GM13976 (cell line): ENCODE data around the gene UQCR11.

Experiments used
- DNase-seq: peaks from one replicate; pipeline ENCODE4 v3.0.0; 2012; ENCODE audit warnings: low spot score
- in situ Hi-C: fragments of 300-500 bp; cut with MboI; formaldehyde crosslinking; loops from one replicate; pipeline ENCODE4 v1.12.0; 2022; ENCODE audit warnings: low sequenced_read_pairs, mixed read lengths, inconsistent platforms; ENCODE audit not compliant: unreplicated experiment
- TF ChIP-seq, protein P1 (sequence below): IDR thresholded peaks from 2 replicates; pipeline ENCODE4 v1.5.1; 2012; ENCODE audit warnings: borderline replicate concordance, mild to moderate bottlenecking; ENCODE audit not compliant: insufficient read depth; ENCODE audit errors: extremely low read depth, missing control alignments, control extremely low read depth

The UQCR11 gene

DNA sequence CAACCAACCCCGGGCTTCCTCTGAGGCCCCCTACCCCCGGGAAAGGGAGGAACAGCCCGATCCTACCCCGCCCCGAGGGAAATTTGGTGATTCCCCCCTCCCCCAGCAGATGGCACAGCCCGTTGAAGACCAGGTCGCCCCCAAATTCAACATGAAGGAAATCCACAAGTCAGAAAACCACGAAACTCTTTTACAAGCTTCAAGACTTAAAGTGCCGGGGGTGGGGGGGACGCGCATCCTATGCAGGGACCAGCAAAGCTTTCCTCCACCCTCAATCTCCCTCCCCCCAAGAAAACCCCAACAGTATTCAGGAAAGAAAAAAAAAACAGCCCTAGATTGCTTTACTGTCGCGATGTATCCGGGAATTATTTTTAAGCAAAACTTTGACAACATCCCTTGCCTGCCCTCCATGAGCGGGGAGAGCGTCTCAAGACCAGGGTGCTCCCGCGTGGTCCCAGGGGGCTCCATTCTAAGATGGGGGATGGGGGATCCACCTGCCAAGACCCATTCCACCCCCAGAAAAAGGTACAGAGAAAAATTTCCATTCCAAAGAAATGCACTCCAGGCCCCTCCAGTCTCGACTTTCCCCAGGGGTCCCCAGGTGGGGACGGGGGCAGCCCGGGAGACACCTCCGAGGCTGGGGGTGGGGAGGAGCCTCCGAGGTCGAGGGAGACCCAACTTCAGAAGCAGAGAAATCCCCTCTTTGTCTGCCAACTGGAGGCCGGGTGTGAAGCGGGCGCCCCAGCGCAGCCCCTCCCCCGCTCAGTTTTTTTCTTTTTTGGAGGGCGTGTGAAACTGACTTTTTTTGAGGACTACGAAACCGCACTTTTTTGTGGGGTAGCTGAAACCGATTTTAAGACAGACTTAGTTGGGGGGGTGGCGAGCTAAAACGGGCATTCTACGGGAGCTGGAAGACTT, 45.6 kb upstream of the UQCR11 start:
- in situ Hi-C loops, result no loop called here
- DNase-seq, result peak; percentile 75
- TF ChIP-seq, protein P1, sequence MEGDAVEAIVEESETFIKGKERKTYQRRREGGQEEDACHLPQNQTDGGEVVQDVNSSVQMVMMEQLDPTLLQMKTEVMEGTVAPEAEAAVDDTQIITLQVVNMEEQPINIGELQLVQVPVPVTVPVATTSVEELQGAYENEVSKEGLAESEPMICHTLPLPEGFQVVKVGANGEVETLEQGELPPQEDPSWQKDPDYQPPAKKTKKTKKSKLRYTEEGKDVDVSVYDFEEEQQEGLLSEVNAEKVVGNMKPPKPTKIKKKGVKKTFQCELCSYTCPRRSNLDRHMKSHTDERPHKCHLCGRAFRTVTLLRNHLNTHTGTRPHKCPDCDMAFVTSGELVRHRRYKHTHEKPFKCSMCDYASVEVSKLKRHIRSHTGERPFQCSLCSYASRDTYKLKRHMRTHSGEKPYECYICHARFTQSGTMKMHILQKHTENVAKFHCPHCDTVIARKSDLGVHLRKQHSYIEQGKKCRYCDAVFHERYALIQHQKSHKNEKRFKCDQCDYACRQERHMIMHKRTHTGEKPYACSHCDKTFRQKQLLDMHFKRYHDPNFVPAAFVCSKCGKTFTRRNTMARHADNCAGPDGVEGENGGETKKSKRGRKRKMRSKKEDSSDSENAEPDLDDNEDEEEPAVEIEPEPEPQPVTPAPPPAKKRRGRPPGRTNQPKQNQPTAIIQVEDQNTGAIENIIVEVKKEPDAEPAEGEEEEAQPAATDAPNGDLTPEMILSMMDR, result no peak

DNA sequence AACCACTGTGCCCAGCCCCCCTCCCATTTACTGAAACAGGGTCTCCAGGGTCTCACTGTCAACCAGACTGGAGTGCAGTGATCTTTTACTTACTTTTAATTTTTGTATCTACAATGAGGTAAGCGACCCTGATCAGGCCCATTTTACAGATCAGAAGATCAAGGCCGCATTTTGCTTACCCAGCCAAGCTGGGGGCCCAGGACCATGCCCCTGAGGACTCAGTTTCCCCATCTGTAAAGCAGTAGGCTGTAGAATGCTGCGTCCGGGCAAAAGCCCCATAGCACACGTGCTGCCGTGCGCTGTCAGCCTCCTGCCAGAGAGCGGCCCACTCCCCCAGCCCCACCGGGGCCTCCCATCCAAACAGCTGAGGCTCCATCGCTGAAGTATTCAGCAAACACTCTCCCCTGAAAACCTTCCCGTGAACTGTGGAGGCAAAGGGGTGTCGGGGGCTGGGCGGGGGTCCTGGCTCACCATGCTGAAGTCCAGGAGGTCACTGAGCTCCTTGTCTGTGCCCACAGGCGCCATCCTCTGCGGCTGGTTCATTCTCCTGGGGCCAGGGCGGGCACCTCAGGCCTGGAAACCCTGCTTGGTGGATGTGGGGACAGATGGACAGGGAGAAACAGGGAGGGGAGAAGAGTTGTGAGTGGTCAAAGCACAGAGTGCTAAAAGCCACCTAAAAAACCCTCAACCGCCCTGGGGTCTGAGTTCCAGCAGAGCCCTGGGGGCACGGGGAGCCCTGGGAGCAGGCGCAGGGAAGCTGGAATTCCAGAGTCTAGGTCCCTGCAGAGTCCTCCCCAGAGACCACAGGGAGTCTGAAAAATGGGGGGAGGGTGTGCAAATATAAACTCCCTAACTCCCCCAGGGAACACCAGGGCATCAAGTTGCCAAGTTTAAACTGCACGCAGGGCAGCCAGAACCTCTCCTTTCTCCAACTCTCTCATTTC, 44.7 kb upstream of the UQCR11 start:
- TF ChIP-seq, protein P1, result no peak
- no peak for DNase-seq
- in situ Hi-C loops, result no loop called here

DNA sequence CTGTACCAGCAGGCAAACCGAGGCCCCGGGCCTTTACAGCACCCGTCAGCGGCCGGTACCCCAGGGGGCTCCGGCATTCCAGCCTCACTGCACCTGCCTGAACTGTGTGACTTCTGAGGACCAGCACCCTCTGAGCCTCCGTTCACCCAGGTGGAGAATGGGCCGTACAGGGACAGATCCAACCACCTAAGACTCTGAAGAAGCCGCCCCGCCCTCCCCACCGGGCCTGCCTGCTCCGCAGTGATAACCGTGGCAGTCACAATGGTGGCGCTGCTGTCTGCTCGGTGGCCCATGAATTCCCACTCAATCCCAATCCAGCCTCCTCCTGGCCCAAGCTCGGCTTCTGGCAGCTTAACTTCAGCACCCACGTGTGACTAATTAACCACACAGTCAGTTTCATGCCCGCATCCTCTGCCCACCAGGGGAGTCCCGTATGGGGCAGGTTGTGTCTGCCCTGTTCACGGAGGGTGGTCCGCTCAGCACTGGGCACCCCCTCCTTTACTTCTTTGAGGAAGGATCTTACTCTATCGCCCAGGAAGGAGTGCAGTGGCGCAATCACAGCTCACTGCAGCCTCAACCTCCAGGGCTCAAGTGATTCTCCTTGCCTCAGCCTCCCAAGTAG, 43.8 kb upstream of the UQCR11 start:
- no peak for DNase-seq
- in situ Hi-C loops, result no loop called here
- TF ChIP-seq, protein P1, result peak; percentile 16

DNA sequence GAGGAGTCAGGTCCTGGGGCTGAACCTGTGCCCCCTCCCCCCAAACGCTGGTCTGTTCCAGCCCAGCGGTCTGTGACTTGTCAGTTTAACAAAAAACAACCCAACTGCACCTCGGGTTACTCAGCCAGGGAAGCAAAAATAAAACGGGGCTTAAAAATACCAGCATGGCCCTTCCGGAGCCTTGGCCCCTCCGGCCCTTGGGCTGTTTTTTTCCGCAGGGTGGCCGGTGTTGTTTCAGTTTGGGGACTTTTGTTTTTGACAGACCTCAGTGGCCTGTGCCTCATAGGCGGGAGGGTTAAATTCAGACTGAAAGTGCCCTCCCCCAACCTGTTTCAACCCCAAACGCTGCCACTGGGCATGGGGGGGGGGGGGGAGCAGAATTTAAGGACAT, 43.2 kb upstream of the UQCR11 start:
- TF ChIP-seq, protein P1, result no peak
- peak; percentile 89 for DNase-seq
- in situ Hi-C loops, result no loop called here

DNA sequence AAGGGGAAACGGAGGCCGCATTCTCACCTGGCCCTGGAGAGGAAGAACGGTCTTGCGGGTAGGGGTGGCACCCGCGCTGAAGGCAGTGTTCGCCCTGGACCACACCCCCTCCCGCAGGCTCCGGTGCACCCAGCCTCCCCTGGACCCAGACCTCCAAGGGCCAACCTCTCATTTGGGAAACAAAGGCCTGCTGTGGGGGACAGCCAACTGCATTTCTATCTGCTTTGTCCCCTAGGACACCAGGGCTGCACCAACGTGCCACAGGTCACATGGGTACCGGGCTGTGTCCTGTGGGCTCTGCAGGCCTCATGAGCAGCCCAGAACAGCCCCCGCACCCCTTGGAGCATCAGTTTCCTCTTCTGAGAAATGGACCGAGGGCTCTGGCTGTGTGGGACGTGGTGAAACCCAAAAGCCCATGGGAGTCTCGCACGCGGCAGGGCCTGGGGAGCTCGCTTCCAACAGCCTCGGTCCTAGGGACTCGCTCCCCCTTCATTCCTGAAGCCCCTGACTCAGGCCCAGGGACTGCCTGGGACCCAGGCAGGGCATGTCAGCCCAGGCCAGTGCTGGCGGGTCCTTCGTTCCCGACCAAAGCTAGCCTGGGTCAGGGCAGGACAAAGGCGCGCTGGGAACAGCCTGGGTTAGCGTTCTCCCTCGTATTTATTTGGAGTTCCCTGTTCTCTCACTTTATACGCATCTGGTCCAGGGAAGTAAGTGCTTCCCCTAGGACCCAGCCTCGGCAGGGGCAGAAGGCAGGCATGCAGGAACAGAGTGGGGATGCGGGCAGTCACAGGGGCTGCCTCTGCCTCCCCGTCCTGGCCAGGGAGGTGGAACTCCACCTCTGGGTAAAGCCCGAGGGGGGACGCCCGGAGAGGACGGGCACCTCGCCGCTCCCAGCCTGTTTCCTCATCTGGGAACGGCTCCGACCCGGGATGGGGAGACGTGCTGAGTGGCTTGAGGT, 42.5 kb upstream of the UQCR11 start:
- no peak for DNase-seq
- TF ChIP-seq, protein P1, result no peak
- in situ Hi-C loops, result no loop called here
